Measurements from ENCODE around the gene EYS. TPM values are rescaled to one million over a fixed set of nuclear protein-coding genes. Genes with fewer than 3 reads are reported as not detected.

EYS gene
- total RNA-seq, 1 experiment from 2014 or later, result not detected

DNA sequence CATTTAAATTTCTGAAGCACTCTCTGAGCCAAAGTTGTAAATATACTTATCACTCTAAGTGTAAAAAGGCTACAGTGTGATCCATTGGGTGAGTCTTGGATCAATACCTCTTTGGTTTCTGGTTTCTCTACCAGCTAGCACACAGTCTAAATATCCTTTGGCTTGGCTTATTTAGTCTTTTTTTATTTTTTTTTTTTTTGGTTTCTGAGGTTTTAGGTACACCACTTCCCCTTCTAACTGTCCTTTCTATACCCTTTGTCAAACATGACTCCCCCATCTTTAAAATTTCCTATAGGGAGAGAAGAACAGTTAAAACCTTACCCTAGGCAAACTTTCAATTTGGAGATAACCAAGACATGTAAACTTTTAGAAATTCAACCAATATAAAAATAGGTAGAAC is 1692.4 kb downstream of the EYS start:
- Mint-ChIP-seq H3K4me3 (no peak overlapping the region), H3K4me1 (peaks cover 12 to 20% of the 10 kb centered on the region in 2 experiments), H3K36me3 (ENCODE audit: insufficient read depth in 1 of 3, low read depth in 3 of 3) (no peaks in the 10 kb centered on the region; a peak in 1 of 7 replicates), H3K9me3 (peaks cover 0 to 3% of the 10 kb centered on the region in 2 experiments; a peak in 1 of 5 replicates), H3K27me3 (ENCODE audit: low read depth) (no peaks in the 10 kb centered on the region), H3K27ac (no peak overlapping the region)
- H2BK12ac ChIP-seq (ENCODE audit: insufficient read length, low read depth, low read length), result no peak overlapping the region
- H2BK15ac ChIP-seq (ENCODE audit: low read depth, low read length), result no peak overlapping the region
- no peaks in the 10 kb centered on the region for H3K27me3 ChIP-seq (ENCODE audit: insufficient read depth, low read length)
- no peaks in the 10 kb centered on the region for H3K4me1 ChIP-seq (ENCODE audit: insufficient read depth, low read length)
- no peak overlapping the region for H3K18ac ChIP-seq (ENCODE audit: insufficient read length, low read depth, low read length)
- TF ChIP-seq, protein P1, sequence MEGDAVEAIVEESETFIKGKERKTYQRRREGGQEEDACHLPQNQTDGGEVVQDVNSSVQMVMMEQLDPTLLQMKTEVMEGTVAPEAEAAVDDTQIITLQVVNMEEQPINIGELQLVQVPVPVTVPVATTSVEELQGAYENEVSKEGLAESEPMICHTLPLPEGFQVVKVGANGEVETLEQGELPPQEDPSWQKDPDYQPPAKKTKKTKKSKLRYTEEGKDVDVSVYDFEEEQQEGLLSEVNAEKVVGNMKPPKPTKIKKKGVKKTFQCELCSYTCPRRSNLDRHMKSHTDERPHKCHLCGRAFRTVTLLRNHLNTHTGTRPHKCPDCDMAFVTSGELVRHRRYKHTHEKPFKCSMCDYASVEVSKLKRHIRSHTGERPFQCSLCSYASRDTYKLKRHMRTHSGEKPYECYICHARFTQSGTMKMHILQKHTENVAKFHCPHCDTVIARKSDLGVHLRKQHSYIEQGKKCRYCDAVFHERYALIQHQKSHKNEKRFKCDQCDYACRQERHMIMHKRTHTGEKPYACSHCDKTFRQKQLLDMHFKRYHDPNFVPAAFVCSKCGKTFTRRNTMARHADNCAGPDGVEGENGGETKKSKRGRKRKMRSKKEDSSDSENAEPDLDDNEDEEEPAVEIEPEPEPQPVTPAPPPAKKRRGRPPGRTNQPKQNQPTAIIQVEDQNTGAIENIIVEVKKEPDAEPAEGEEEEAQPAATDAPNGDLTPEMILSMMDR (conservative IDR thresholded peaks at IDR 0.05), result no peak
- no peak overlapping the region for H3T11ph ChIP-seq (ENCODE audit: low read length)
- H2AFZ ChIP-seq (ENCODE audit: low read length), result no peak overlapping the region
- H3K79me2 ChIP-seq (ENCODE audit: insufficient read depth, low read length), result no peaks in the 10 kb centered on the region
- no peak overlapping the region for H3K4me2 ChIP-seq (ENCODE audit: insufficient read depth, insufficient read length, low read length)
- no peak overlapping the region for H3K27ac ChIP-seq (ENCODE audit: insufficient read length, low read depth, low read length)
- no peak overlapping the region for H3K56ac ChIP-seq (ENCODE audit: insufficient read length, low read depth, low read length)
- H3K14ac ChIP-seq (ENCODE audit: insufficient read depth, low read length), result no peak overlapping the region
- H2BK5ac ChIP-seq (ENCODE audit: insufficient read length, low read length), result no peak overlapping the region
- no peaks in the 10 kb centered on the region for H3K23me2 ChIP-seq (ENCODE audit: insufficient read length, low read depth, low read length, poor library complexity, severe bottlenecking)
- no peak overlapping the region for H4K5ac ChIP-seq (ENCODE audit: insufficient read length, low read depth, low read length)
- H2BK120ac ChIP-seq (ENCODE audit: low read depth, low read length, poor library complexity, severe bottlenecking), result no peak overlapping the region
- DNase-seq, result no peak
- H4K8ac ChIP-seq (replicated peaks; ENCODE audit: insufficient read length, low read depth, low read length), result no peak overlapping the region
- no peak overlapping the region for H2AK5ac ChIP-seq (ENCODE audit: insufficient read length, low read length)
- no peaks in the 10 kb centered on the region for H3K79me1 ChIP-seq (ENCODE audit: insufficient read depth, low read depth, low read length, poor library complexity, severe bottlenecking)
- no peak overlapping the region for H3K4ac ChIP-seq (ENCODE audit: low read depth, low read length)
- H3K9ac ChIP-seq (ENCODE audit: extremely low read depth, insufficient read length, low read length), result no peak overlapping the region
- no peak overlapping the region for H2BK20ac ChIP-seq (ENCODE audit: low read depth, low read length, poor library complexity, severe bottlenecking)
- no peak overlapping the region for H3K23ac ChIP-seq (ENCODE audit: insufficient read length, low read depth, low read length)
- H4K91ac ChIP-seq (ENCODE audit: insufficient read length, low read depth, low read length), result no peak overlapping the region
- H4K20me1 ChIP-seq (ENCODE audit: control insufficient read depth, insufficient read depth, insufficient read length), result no peaks in the 10 kb centered on the region
- no peaks in the 10 kb centered on the region for H3K9me3 ChIP-seq (ENCODE audit: control insufficient read depth, low read depth, low read length)
